Pancreas (tissue), 10 donors: ENCODE results near the gene KIF5B. TPM values are rescaled to one million over a fixed set of nuclear protein-coding genes. Genes with fewer than 3 reads are reported as not detected.
A peak's percentile ranks its signal among the peaks of the same experiment; 100 is the strongest.
"Not testable (repeated sequence)": the region's sequence is repeated elsewhere in the genome, so short reads cannot be mapped to it uniquely, and the experiment has no call there.

ENCODE experiments used
- ATAC-seq, 4 donors: fragments of 200-7000 bp; cut with Tn5 transposase; one replicate each; pipeline versions ENCODE4 v1.8.0 to v1.9.1; 2020; ENCODE audit warnings: mild to moderate bottlenecking in 4 of 4, moderate library complexity in 4 of 4
- DNase-seq, 6 donors: peaks; one replicate each; pipeline ENCODE4 v3.0.0-alpha.2; 2020
- FAIRE-seq: peaks from 2 replicates; lab custom pipeline; 2012; peaks lifted over from hg19 to GRCh38; lab: Jason Lieb, UNC
- H3K27ac ChIP-seq, 4 donors: fragments of 200-600 bp; sonication (generic); 1 replicate in 3 of 4; 2 replicates in 1 of 4; pipeline versions ENCODE4 v1.5.0 to v1.8.0; 2020
- H3K27me3 ChIP-seq, 4 donors: fragments of 200-600 bp; one replicate each; pipeline ENCODE4 v1.8.0; 2021
- H3K36me3 ChIP-seq, 3 donors: fragments of 200-600 bp; sonication (generic) in 1 of 3; one replicate each; pipeline versions ENCODE4 v1.5.0 to v1.8.0; 2020 to 2021
- H3K4me1 ChIP-seq, 3 donors: fragments of 200-600 bp; one replicate each; pipeline ENCODE4 v1.8.0; 2021
- H3K4me3 ChIP-seq, 4 donors: fragments of 200-600 bp; sonication (generic) in 2 of 4; one replicate each; pipeline versions ENCODE4 v1.5.0 to v1.8.0; 2020 to 2021
- H3K9me3 ChIP-seq, 4 donors: fragments of 200-600 bp; one replicate each; pipeline ENCODE4 v1.8.0; 2021
- CTCF ChIP-seq, 4 donors: fragments of 200-600 bp; sonication (generic) in 3 of 4; IDR thresholded peaks; one replicate each; pipeline versions ENCODE4 v1.5.0 to v1.8.0; 2021; ENCODE audit warnings: antibody characterized with exemption in 4 of 4
- WGBS, 2 donors: extraction: QIAGEN DNeasy Blood & Tissue Kit; methylation state at CpG; one replicate each; pipeline ENCODE4 v1.1.7; 2013; 5-methylcytosine and 5-hydroxymethylcytosine counted together
- intact Hi-C, 3 donors: fragments of 100-400 bp; cut with DNase I; formaldehyde crosslinking; loops; one replicate each; pipeline versions ENCODE4 v1.11.1 to v1.14.2; 2022
- polyA plus RNA-seq, 2 donors: library from polyadenylated mRNA; stranded (reverse); fragments of 200-250 nt; gene quantifications; one replicate each; pipeline ENCODE4 v1.2.3, GENCODE V29; 2013
- total RNA-seq, 6 donors: library from RNA; stranded (reverse); fragmentation: NEBNext Ultra II Directional in 4 of 6; extraction: Animal tissue kit (Norgen Biotek cat#: 25700) in 4 of 6; gene quantifications; one replicate each; pipeline versions ENCODE4 v1.2.1 to v1.2.4, GENCODE V29; 2021 to 2023
- donor health status: healthy with polysubstance abuse.
- donor health status: DM: no; HTN: no; CAD: no; lungs with moderate emphysema.
- donor health status: DM: no; HTN: no; CAD: no.
- donor health status: control.
- donor health status: control.
- donor health status: Bipolar disorder and iron deficiency.
- donor health status: DM: yes; HTN: yes; CAD: no.
- donor health status: DM: no; HTN: no; CAD: no.
- donor health status: DM: no; HTN: no; CAD: no.
- donor health status: DM: yes; HTN: yes; CAD: no.

KIF5B gene
- total and polyA plus RNA-seq, 8 donors = 17.2 to 48.3 (median 33.4) TPM

GRCh38 chr10:32054094-32054493, 2.1 kb downstream of the KIF5B start:
- H3K27me3 ChIP-seq = no peaks in the 10 kb centered on the region
- no peaks in the 10 kb centered on the region for H3K9me3 ChIP-seq
- H3K4me1 ChIP-seq = peaks cover 0 to 37% (median 28%) of the 10 kb centered on the region in 3 donors
- peak overlapping the region in 3 of 4 donors; percentile 9 to 92 (median 88) for H3K4me3 ChIP-seq
- H3K36me3 ChIP-seq = no peaks in the 10 kb centered on the region
- intact Hi-C loops = no loop called here
- H3K27ac ChIP-seq = peak overlapping the region in 2 of 4 donors; percentile 99
- ATAC-seq (peak in 2 of 4 donors; percentile 13 to 24), FAIRE-seq (no peak), DNase-seq (peak in 1 of 6 donors; percentile 21)
- no peak for TF ChIP-seq CTCF (IDR thresholded peaks at IDR 0.05)
- 2 to 4% methylated on average over 5 of the region's 5 CpGs for WGBS, 2 donors

GRCh38 chr10:32053392-32053791, 2.8 kb downstream of the KIF5B start:
- H3K4me3 ChIP-seq = peak overlapping the region in 1 of 4 donors; percentile 92
- H3K27ac ChIP-seq, DNase-seq, intact Hi-C loops, H3K36me3 ChIP-seq, FAIRE-seq, H3K9me3 ChIP-seq, ATAC-seq, H3K27me3 ChIP-seq: not testable (repeated sequence)
- peaks cover 0 to 41% (median 32%) of the 10 kb centered on the region in 3 donors for H3K4me1 ChIP-seq
- WGBS, 2 donors = 84 to 88% methylated on average over 11 of the region's 11 CpGs

GRCh38 chr10:32051926-32052325, 4.3 kb downstream of the KIF5B start:
- Histone ChIP-seq H3K27me3 (no peaks in the 10 kb centered on the region), H3K36me3 (no peaks in the 10 kb centered on the region), H3K4me3 (no peak overlapping the region), H3K27ac (no peak overlapping the region), H3K4me1 (peaks cover 0 to 43% (median 40%) of the 10 kb centered on the region in 3 donors), H3K9me3 (no peaks in the 10 kb centered on the region)
- TF ChIP-seq CTCF (IDR thresholded peaks at IDR 0.05) = no peak
- WGBS, 2 donors = 42 to 51% methylated on average over 3 of the region's 3 CpGs
- FAIRE-seq (no peak), DNase-seq (no peak), ATAC-seq (no peak)
- intact Hi-C loops = no loop called here

GRCh38 chr10:32050177-32050576, 6.0 kb downstream of the KIF5B start:
- 52 to 59% methylated on average over 6 of the region's 6 CpGs for WGBS, 2 donors
- intact Hi-C loops = no loop called here
- H3K4me1 ChIP-seq = peaks cover 0 to 43% (median 40%) of the 10 kb centered on the region in 3 donors
- no peaks in the 10 kb centered on the region for H3K27me3 ChIP-seq
- no peak overlapping the region for H3K27ac ChIP-seq
- ATAC-seq (peak in 1 of 4 donors; percentile 36), DNase-seq (no peak), FAIRE-seq (no peak)
- no peaks in the 10 kb centered on the region for H3K36me3 ChIP-seq
- H3K4me3 ChIP-seq = no peak overlapping the region
- TF ChIP-seq CTCF (IDR thresholded peaks at IDR 0.05) = no peak
- H3K9me3 ChIP-seq = no peaks in the 10 kb centered on the region

GRCh38 chr10:32049113-32049512, 7.1 kb downstream of the KIF5B start:
- TF ChIP-seq CTCF (IDR thresholded peaks at IDR 0.05) = no peak
- Histone ChIP-seq H3K27me3 (no peaks in the 10 kb centered on the region), H3K9me3 (no peaks in the 10 kb centered on the region), H3K27ac (no peak overlapping the region), H3K4me1 (peaks cover 0 to 43% (median 40%) of the 10 kb centered on the region in 3 donors), H3K4me3 (no peak overlapping the region), H3K36me3 (no peaks in the 10 kb centered on the region)
- no peak for ATAC-seq
- FAIRE-seq = no peak
- intact Hi-C loops = no loop called here
- no peak for DNase-seq
- 69 to 73% methylated on average over 4 of the region's 4 CpGs for WGBS, 2 donors
